IMR-90 (cell line): ENCODE results near the gene KNL1. TPM values are rescaled to one million over a fixed set of nuclear protein-coding genes. Genes with fewer than 3 reads are reported as not detected.

ENCODE experiments used
- ATAC-seq: fragments of 200-7000 bp; cut with Tn5 transposase; 2 replicates; pipeline ENCODE4 v1.9.1; 2020; ENCODE audit warnings: low read depth, mild to moderate bottlenecking, moderate library complexity
- BruUV-seq: library from RNA; stranded (reverse); fragments of 400-500 nt; replicated peaks from 2 replicates; lab custom pipeline; 2021; lab: Mats Ljungman, UMichigan
- CTCF ChIA-PET: fragments of 300-600 bp; formaldehyde crosslinking; extraction: SDS; loops from one replicate; lab custom pipeline; 2021; ENCODE audit warnings: antibody characterized with exemption; lab: Yijun Ruan, JAX
- POLR2A ChIA-PET: fragments of 300-600 bp; sonication (Branson Sonifier 250); formaldehyde crosslinking; loops from one replicate; lab custom pipeline; 2022; ENCODE audit warnings: antibody characterized with exemption; ENCODE audit not compliant: unreplicated experiment; lab: Charles Lee
- DNase-seq: peaks from one replicate; pipeline ENCODE4 v3.0.0; 2013
- H2AFZ ChIP-seq: replicated peaks from 2 replicates; pipeline ENCODE3; 2013; ENCODE audit warnings: low read length, mild to moderate bottlenecking; ENCODE audit not compliant: poor library complexity
- H2AK5ac ChIP-seq: 2 replicates; pipeline ENCODE4 v1.6.1; 2013; ENCODE audit warnings: low read depth, low read length, inconsistent platforms
- H2AK9ac ChIP-seq: replicated peaks from 2 replicates; pipeline ENCODE3; 2013; ENCODE audit warnings: mild to moderate bottlenecking, low read depth, low read length, moderate library complexity; ENCODE audit not compliant: poor library complexity
- H2BK120ac ChIP-seq: 2 replicates; pipeline ENCODE4 v1.6.1; 2013; ENCODE audit warnings: low read depth, low read length, inconsistent platforms
- H2BK15ac ChIP-seq: 3 replicates; pipeline ENCODE4 v1.6.1; 2013; ENCODE audit warnings: low read depth, low read length, inconsistent platforms
- H2BK20ac ChIP-seq: 2 replicates; pipeline ENCODE4 v1.6.1; 2013; ENCODE audit warnings: low read depth, mild to moderate bottlenecking, inconsistent platforms, low read length, moderate library complexity
- H2BK5ac ChIP-seq: 2 replicates; pipeline ENCODE4 v1.6.1; 2013; ENCODE audit warnings: mild to moderate bottlenecking, low read depth, low read length, inconsistent platforms; ENCODE audit not compliant: poor library complexity, severe bottlenecking
- H3K14ac ChIP-seq: replicated peaks from 2 replicates; pipeline ENCODE4 v1.6.1; 2013; ENCODE audit warnings: low read depth, low read length, inconsistent platforms
- H3K18ac ChIP-seq: 2 replicates; pipeline ENCODE4 v1.6.1; 2013; ENCODE audit warnings: low read depth, low read length, control low read depth
- H3K23ac ChIP-seq: 2 replicates; pipeline ENCODE4 v1.6.1; 2013; ENCODE audit warnings: low read depth, low read length, inconsistent platforms
- H3K27ac ChIP-seq: 2 replicates; pipeline ENCODE4 v1.5.1; 2013; ENCODE audit warnings: mild to moderate bottlenecking, control low read depth, low read length; ENCODE audit not compliant: insufficient read depth
- H3K27me3 ChIP-seq: 2 replicates; pipeline ENCODE4 v1.6.1; 2013; ENCODE audit warnings: low read length; ENCODE audit not compliant: control insufficient read depth, insufficient read depth
- H3K36me3 ChIP-seq: 2 replicates; pipeline ENCODE4 v1.6.1; 2013; ENCODE audit warnings: low read length, mixed read lengths; ENCODE audit not compliant: control insufficient read depth, insufficient read depth
- H3K4ac ChIP-seq: 2 replicates; pipeline ENCODE4 v1.6.1; 2013; ENCODE audit warnings: low read depth, low read length, inconsistent platforms
- H3K4me1 ChIP-seq: 2 replicates; pipeline ENCODE4 v1.6.1; 2013; ENCODE audit warnings: low read length, mixed read lengths; ENCODE audit not compliant: control insufficient read depth, insufficient read depth
- H3K4me2 ChIP-seq: 2 replicates; pipeline ENCODE4 v1.6.1; 2013; ENCODE audit warnings: low read depth, mild to moderate bottlenecking, control low read depth, low read length, moderate library complexity
- H3K4me3 ChIP-seq: 2 replicates; pipeline ENCODE4 v1.5.1; 2013; ENCODE audit warnings: low read depth, mild to moderate bottlenecking, control low read depth, low read length, moderate library complexity; ENCODE audit not compliant: insufficient read depth
- H3K56ac ChIP-seq: 2 replicates; pipeline ENCODE4 v1.6.1; 2013; ENCODE audit warnings: low read length, inconsistent platforms; ENCODE audit not compliant: insufficient read depth; ENCODE audit errors: extremely low read depth
- H3K79me1 ChIP-seq, 2 experiments: 2 replicates each; pipeline ENCODE4 v1.6.1; 2013; ENCODE audit warnings: low read length in 2 of 2, inconsistent platforms in 1 of 2, low read depth in 1 of 2
- H3K9ac ChIP-seq: 2 replicates; pipeline ENCODE4 v1.6.1; 2013; ENCODE audit warnings: low read depth, low read length, control low read depth
- H3K9me1 ChIP-seq: 2 replicates; pipeline ENCODE4 v1.6.1; 2013; ENCODE audit warnings: low read length, inconsistent platforms; ENCODE audit not compliant: insufficient read depth
- H3K9me3 ChIP-seq: 2 replicates; pipeline ENCODE4 v1.6.1; 2013; ENCODE audit warnings: low read length; ENCODE audit not compliant: control insufficient read depth, insufficient read depth
- H4K20me1 ChIP-seq: 2 replicates; pipeline ENCODE4 v1.6.1; 2013; ENCODE audit warnings: low read length, inconsistent platforms; ENCODE audit not compliant: insufficient read depth
- H4K5ac ChIP-seq: 2 replicates; pipeline ENCODE4 v1.6.1; 2013; ENCODE audit warnings: mild to moderate bottlenecking, low read depth, low read length, control low read depth
- H4K8ac ChIP-seq, 2 experiments: 2 replicates each; pipeline ENCODE4 v1.6.1; 2013; ENCODE audit warnings: low read depth in 2 of 2, low read length in 2 of 2, control low read depth in 1 of 2, inconsistent platforms in 1 of 2
- H4K91ac ChIP-seq: 2 replicates; pipeline ENCODE4 v1.6.1; 2013; ENCODE audit warnings: low read depth, low read length, inconsistent platforms; ENCODE audit not compliant: insufficient read depth
- BHLHE40 ChIP-seq: fragments of 150-350 bp; IDR thresholded peaks from 2 replicates; pipeline ENCODE4 v1.6.1; 2016; ENCODE audit warnings: mild to moderate bottlenecking, low read depth, low read length
- CEBPB ChIP-seq: IDR thresholded peaks from 2 replicates; pipeline ENCODE4 v1.6.1; 2012; ENCODE audit warnings: low read depth, low read length, improper control_type of control experiment
- CHD1 ChIP-seq: IDR thresholded peaks from 2 replicates; pipeline ENCODE4 v1.6.1; 2012; ENCODE audit warnings: low read depth, low read length, improper control_type of control experiment
- CTCF ChIP-seq: conservative IDR thresholded peaks from 2 replicates; pipeline ENCODE4 v1.5.1; 2012; ENCODE audit warnings: mild to moderate bottlenecking, low read depth, low read length, improper control_type of control experiment
- ELK1 ChIP-seq: fragments of 150-350 bp; IDR thresholded peaks from 2 replicates; pipeline ENCODE4 v1.6.1; 2016; ENCODE audit warnings: low read depth, mild to moderate bottlenecking, low read length, moderate library complexity, borderline replicate concordance
- FOS ChIP-seq: fragments of 150-350 bp; IDR thresholded peaks from 2 replicates; pipeline ENCODE4 v1.6.1; 2016; ENCODE audit warnings: low read depth, low read length
- MAFK ChIP-seq: IDR thresholded peaks from 2 replicates; pipeline ENCODE4 v1.6.1; 2012; ENCODE audit warnings: low read depth, low read length, improper control_type of control experiment
- MAZ ChIP-seq: IDR thresholded peaks from 2 replicates; pipeline ENCODE4 v1.6.1; 2012; ENCODE audit warnings: low read depth, mild to moderate bottlenecking, low read length, improper control_type of control experiment, moderate library complexity, borderline replicate concordance
- MXI1 ChIP-seq: IDR thresholded peaks from 2 replicates; pipeline ENCODE4 v1.6.1; 2012; ENCODE audit warnings: low read depth, mild to moderate bottlenecking, low read length, moderate library complexity, borderline replicate concordance
- NFE2L2 ChIP-seq: fragments of 150-350 bp; IDR thresholded peaks from 2 replicates; pipeline ENCODE4 v1.6.1; 2016; ENCODE audit warnings: low read depth, mild to moderate bottlenecking, low read length
- POLR2A ChIP-seq: IDR thresholded peaks from 2 replicates; pipeline ENCODE4 v1.6.1; 2012; ENCODE audit warnings: mild to moderate bottlenecking, low read depth, low read length
- RAD21 ChIP-seq: IDR thresholded peaks from 2 replicates; pipeline ENCODE4 v1.6.1; 2012; ENCODE audit warnings: low read length, improper control_type of control experiment
- RCOR1 ChIP-seq: IDR thresholded peaks from 2 replicates; pipeline ENCODE4 v1.6.1; 2012; ENCODE audit warnings: mild to moderate bottlenecking, low read length, improper control_type of control experiment; ENCODE audit not compliant: insufficient replicate concordance
- RFX5 ChIP-seq: IDR thresholded peaks from 2 replicates; pipeline ENCODE4 v1.8.0; 2012; ENCODE audit warnings: low read depth, mild to moderate bottlenecking, low read length, moderate library complexity
- SMC3 ChIP-seq: fragments of 150-350 bp; IDR thresholded peaks from 2 replicates; pipeline ENCODE4 v1.6.1; 2016; ENCODE audit warnings: low read depth, mild to moderate bottlenecking, antibody characterized with exemption, low read length, moderate library complexity
- USF2 ChIP-seq: fragments of 150-350 bp; IDR thresholded peaks from 2 replicates; pipeline ENCODE4 v1.6.1; 2017; ENCODE audit warnings: mild to moderate bottlenecking, antibody characterized with exemption, low read length, low read depth
- WGBS, 2 experiments: methylation state at CpG; one replicate each; pipeline versions ENCODE4 v1.1.5 to v1.1.7; 2013; ENCODE audit warnings: missing lambda C conversion rate in 2 of 2; ENCODE audit not compliant: insufficient read length in 1 of 2; ENCODE audit errors: extremely low coverage in 2 of 2; 5-methylcytosine and 5-hydroxymethylcytosine counted together
- dilution Hi-C: fragments of 300-500 bp; cut with HindIII; formaldehyde crosslinking; loops from one replicate; pipeline ENCODE4 v1.14.3; 2018; ENCODE audit warnings: low sequenced_read_pairs; ENCODE audit not compliant: unreplicated experiment
- in situ Hi-C: fragments of 300-500 bp; cut with MboI; formaldehyde crosslinking; loops from 3 replicates; pipeline ENCODE4 v1.14.3; 2019; ENCODE audit warnings: low sequenced_read_pairs, inconsistent platforms, mixed read lengths
- intact Hi-C: fragments of 100-400 bp; cut with micrococcal nuclease; formaldehyde crosslinking; loops from 2 replicates; pipeline ENCODE4 v1.10.0; 2022
- polyA plus RNA-seq, 3 experiments: library from polyadenylated mRNA; depleted of rRNA; stranded (reverse); fragments of >200 nt; gene quantifications; 2 replicates each; pipeline ENCODE4 v1.2.3, GENCODE V29; 2012; ENCODE audit warnings: low replicate concordance in 1 of 3
- total RNA-seq: library from RNA; depleted of rRNA; stranded (reverse); fragments of >200 nt; gene quantifications from 2 replicates; pipeline ENCODE4 v1.2.3, GENCODE V29; 2012

The KNL1 gene
- total and polyA plus RNA-seq, 2 of the 4 experiments (the other 2 are of a cell fraction) = 3.1 to 25.1 TPM

- WGBS, 2 experiments = no CpG with 5 or more reads among the region's 6 CpGs
Observed at GRCh38 chr15:40550341-40551037, 43.6 kb upstream of the KNL1 start.

More at GRCh38 chr15:40550341-40551037, 43.6 kb upstream of the KNL1 start:
- no peak overlapping the region for H3K4me3 ChIP-seq
- no peak overlapping the region for H3K56ac ChIP-seq
- no peak overlapping the region for H4K8ac ChIP-seq
- intact Hi-C loops = no loop called here
- ChIA-PET CTCF (interaction anchor here (0.6 kb wide), 1 partner anchor 12 kb away, joined by 3 read pairs; no protein-coding TSS in a partner anchor), POLR2A (interaction anchor here (0.6 kb wide), 1 partner anchor 433 kb away, joined by 3 read pairs; no protein-coding TSS in a partner anchor)
- H3K36me3 ChIP-seq = peaks cover 16% of the 10 kb centered on the region
- no peaks in the 10 kb centered on the region for H3K27me3 ChIP-seq
- H2AK5ac ChIP-seq = no peak overlapping the region
- no peaks in the 10 kb centered on the region for H3K9me3 ChIP-seq
- H4K91ac ChIP-seq = no peak overlapping the region
- no peak overlapping the region for H3K23ac ChIP-seq
- H3K27ac ChIP-seq = no peak overlapping the region
- DNase-seq (no peak), ATAC-seq (no peak)
- dilution Hi-C loops = no loop called here
- no peak overlapping the region for H2AK9ac ChIP-seq
- no peaks in the 10 kb centered on the region; the same call in 1 of the 2 replicates for H3K9me1 ChIP-seq
- TF ChIP-seq USF2 = no peak
- no peak for TF ChIP-seq CEBPB
- TF ChIP-seq RCOR1 = no peak
- no peak for TF ChIP-seq NFE2L2
- no peak for TF ChIP-seq CHD1
- TF ChIP-seq RFX5 = no peak
- no peak for TF ChIP-seq MAZ
- TF ChIP-seq MAFK = no peak
- TF ChIP-seq POLR2A = no peak
- no peak for TF ChIP-seq CTCF
- no peak for TF ChIP-seq BHLHE40
- TF ChIP-seq ELK1 = no peak
- no peak for TF ChIP-seq SMC3
- no peak for TF ChIP-seq FOS
- TF ChIP-seq RAD21 = no peak
- no peak for TF ChIP-seq MXI1
- H3K4ac ChIP-seq = no peak overlapping the region
- H3K4me2 ChIP-seq = no peak overlapping the region
- no peak overlapping the region for H4K5ac ChIP-seq
- no peak overlapping the region for H2BK20ac ChIP-seq
- no peak overlapping the region for H3K18ac ChIP-seq
- no peak overlapping the region for H2BK15ac ChIP-seq
- no peak overlapping the region for H2BK5ac ChIP-seq
- H3K9ac ChIP-seq = no peak overlapping the region
- BruUV-seq = no TSS peak
- no peaks in the 10 kb centered on the region for H3K79me1 ChIP-seq
- in situ Hi-C loops = no loop called here
- H2AFZ ChIP-seq = no peak overlapping the region
- H3K4me1 ChIP-seq = no peaks in the 10 kb centered on the region
- no peak overlapping the region for H2BK120ac ChIP-seq
- no peak overlapping the region for H3K14ac ChIP-seq
- no peaks in the 10 kb centered on the region for H4K20me1 ChIP-seq
